Superior temporal gyrus (tissue), 1 donor: ENCODE measurements around the gene ATP9A.
A peak's percentile ranks its signal among the peaks of the same experiment; 100 is the strongest.
"Not testable (repeated sequence)": the region's sequence is repeated elsewhere in the genome, so short reads cannot be mapped to it uniquely, and the experiment has no call there.

ENCODE experiments used
- DNase-seq: peaks from one replicate; pipeline ENCODE4 v3.0.0-alpha.2; 2016; ENCODE audit errors: extremely low spot score

ATP9A gene

DNA sequence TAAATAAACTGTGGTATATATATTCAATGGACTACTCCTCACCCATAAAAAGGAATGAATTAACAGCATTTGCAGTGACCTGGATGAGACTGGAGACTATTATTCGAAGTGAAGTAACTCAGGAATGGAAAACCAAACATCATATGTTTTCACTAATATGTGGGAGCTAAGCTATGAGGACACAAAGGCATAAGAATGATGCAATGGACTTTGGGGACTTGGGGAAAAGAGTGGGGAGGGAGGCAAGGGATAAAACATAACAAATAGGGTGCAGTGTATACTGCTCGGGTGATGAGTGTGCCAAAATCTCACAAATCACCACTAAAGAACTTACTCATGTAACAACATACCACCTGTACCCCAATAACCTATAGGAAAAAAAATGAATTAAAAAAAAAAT lies 45.2 kb downstream of the ATP9A start:
- DNase-seq, result not testable (repeated sequence)

DNA sequence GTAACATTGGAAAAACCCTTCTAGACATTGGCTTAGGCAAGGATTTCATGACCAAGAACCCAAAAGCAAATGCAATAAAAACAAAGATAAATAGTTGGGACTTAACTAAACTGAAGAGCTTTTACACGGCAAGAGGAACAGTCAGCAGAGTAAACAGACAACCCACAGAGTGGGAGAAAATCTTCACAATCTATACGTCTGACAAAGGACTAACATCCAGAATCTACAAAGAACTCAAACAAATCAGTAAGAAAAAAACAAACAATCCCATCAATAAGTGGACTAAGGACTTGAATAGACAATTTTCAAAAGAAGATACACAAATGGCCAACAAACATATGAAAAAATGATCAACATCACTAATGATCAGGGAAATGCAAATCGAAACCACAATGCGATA lies 45.9 kb downstream of the ATP9A start:
- not testable (repeated sequence) for DNase-seq

GRCh38 chr20:51720854-51721253 lies 47.3 kb downstream of the ATP9A start:
- no peak for DNase-seq

DNA sequence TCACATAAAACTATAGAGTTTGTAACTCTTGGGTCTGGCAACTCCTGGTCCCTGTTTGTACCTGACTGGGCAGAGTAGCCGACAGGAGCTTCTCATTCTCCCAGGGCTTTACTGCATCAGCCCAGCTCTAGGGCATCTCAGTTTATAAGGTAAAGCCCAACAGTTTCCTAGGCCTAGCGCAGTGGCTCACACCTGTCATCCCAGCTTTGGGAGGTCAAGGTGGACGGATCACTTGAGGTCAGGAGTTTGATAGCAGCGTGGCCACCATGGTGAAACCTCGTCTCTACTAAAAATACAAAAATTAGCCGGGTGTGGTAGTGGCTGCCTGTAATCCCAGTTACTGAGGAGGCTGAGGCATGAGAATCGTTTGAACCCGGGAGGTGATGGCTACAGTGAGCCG lies 47.8 kb downstream of the ATP9A start:
- DNase-seq, result no peak

- no peak for DNase-seq
These were observed 52.4 kb downstream of the ATP9A start for GRCh38 chr20:51715856-51716185.

GRCh38 chr20:51715163-51715855 lies 52.9 kb downstream of the ATP9A start:
- DNase-seq, result no peak

DNA sequence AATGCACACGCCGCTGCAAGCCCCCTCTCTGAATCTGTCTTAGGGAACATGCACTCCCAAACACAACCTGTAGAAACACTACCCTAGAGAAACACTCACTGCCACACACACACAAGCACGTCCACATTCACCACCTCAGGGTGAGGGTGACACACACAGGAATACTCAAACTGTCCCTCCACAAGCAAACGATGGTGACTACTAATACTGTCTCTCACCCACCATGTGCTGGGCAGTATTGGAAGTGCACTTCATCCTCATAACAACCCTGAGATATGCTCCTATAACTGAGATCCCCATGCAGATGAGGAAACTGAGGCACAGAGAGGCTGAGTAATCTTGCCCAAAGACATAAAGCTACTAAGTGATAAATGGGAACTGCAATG lies 55.0 kb downstream of the ATP9A start:
- DNase-seq, result no peak

DNA sequence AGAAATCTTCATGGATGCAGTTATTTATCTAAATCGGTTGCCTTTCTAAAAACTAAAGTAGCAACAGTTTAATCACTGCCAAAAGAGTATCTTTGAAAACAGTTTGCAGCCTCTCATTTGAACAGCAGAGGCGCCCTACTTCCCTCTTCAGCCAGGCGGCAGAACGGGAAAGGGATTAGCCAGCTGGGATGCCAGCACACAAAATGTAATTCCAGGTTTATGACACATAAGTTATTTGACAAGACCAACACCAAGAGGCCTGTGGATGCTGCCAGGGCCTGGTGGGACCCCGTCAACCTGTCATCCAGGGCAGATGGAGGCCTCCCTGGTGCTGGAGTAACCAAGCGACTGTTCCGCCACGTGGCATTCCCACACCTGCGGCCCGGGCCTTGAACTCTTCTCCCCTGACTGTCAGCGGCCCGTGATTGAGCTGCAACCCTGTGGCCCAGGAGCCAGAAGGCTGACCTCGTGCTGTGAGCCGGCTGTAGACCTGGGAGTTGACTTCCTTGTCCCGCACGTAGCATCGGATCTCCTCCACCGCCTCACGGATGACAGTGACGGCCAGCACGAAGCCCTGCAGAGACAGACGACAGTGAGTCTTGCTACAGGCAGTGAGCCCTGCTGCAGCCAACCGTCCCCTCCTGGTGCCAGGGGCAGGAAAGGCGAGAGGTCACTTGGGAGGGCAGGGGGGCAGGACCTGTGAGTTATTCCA lies 55.5 kb downstream of the ATP9A start:
- peak; percentile 56 for DNase-seq

GRCh38 chr20:51711426-51711825 lies 56.8 kb downstream of the ATP9A start:
- no peak for DNase-seq

DNA sequence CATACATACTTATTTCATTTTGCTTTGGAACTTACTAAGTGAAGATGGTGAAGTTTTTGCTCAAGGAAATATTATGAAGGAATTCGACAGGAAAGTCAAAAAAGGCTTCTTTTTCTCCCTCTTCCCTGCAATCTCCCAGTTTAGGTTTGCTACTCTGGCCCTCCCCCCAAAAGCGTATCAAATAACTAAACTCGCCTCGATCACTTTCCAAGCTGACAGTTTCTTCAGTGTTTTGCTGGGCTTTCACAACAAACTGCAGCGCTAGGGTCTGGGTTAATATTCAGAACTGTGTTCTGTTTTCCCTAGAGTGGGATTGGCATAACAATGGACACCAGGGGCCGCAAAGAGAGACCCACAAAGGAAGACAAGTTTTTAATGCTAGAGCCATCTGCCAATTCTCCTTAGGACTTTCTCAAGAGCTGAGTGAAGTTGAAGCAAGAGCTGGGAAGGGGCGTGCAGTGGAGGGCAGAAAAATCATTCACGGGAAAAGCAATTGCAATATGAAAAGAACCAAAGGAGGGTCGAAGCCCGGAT lies 57.8 kb downstream of the ATP9A start:
- DNase-seq, result no peak

- DNase-seq, result no peak
These were observed 62.8 kb downstream of the ATP9A start for GRCh38 chr20:51705400-51705799.

DNA sequence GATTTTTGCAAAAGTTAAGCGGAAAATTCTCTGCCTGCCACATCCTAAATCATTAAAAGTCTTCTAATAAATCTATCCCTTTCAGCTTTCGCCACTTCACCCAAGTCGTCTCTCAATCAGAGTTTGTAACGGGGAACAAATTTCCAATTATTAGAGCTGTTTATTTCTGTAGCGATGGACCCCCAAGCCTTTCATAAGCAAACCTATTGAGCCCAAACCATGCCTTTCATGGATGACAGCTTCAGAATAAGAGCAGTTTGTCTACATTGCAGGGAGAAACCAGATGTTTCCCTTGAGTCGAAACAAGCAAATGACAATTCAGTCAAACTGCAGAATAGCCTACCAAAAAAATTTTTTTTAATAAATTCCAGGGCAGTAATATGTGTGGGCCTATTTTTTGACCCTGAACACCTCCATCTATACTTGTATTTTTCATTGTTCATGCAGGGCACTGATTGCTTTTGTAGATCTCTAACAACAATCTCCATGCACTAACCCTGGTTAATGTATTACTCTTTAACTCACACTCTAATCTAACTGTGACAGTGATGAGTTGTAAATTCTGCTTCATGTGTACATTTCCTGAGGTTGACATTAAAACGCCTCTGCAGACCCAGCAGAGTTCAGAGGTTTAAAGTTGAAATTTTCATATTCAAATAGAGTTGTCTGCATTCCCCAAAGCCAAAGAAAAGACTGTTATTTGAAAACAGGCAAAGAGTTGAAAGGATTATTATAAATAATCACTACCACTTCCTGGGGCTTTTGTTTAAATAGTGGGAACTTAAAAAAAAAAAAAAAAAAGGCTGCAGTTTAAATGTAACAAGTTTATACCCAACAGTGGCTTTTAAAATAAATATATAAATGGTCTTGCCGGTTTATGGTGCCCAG lies 64.5 kb downstream of the ATP9A start:
- no peak for DNase-seq

DNA sequence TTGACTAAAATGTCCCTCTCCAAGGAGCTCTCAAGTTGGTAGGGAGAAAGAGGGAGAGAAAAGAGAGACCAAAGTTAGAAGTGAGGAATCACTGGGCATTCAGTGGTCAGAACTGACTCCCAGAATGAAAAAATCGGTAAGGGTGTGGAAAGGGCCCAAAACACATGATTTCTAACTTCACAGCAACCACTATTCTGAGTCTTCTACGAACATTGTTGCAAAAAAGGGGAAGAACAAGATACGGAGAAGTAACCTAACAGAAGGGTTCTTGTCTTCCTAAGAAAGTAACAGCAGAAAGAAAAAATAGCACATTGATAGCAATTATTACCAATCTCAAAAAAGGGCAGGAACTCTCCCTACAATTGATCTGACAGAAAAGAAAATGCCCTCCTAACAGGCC lies 65.6 kb downstream of the ATP9A start:
- no peak for DNase-seq

- DNase-seq, result peak; percentile 76
These were observed 67.3 kb downstream of the ATP9A start for GRCh38 chr20:51700809-51701285.

DNA sequence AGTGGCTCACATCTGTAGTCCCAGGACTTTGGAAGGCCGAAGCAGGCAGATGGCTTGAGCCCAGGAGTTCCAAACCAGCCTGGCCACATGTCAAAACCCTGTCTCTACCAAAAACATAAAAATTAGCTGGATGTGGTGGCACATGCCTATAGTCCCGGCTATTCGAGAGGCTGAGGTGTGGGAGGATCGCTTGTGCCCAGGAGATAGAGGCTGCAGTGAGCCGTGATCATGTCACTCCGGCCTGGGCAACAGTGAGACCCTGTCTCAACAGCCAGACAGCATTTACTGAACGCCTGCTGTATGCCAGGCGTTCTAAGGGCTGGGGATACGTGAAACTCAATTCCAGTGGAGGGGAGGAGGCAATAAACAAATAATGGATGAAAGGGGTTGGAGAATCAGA lies 69.9 kb downstream of the ATP9A start:
- DNase-seq, result no peak

- DNase-seq, result no peak
These were observed 70.9 kb downstream of the ATP9A start for GRCh38 chr20:51697096-51697826.

DNA sequence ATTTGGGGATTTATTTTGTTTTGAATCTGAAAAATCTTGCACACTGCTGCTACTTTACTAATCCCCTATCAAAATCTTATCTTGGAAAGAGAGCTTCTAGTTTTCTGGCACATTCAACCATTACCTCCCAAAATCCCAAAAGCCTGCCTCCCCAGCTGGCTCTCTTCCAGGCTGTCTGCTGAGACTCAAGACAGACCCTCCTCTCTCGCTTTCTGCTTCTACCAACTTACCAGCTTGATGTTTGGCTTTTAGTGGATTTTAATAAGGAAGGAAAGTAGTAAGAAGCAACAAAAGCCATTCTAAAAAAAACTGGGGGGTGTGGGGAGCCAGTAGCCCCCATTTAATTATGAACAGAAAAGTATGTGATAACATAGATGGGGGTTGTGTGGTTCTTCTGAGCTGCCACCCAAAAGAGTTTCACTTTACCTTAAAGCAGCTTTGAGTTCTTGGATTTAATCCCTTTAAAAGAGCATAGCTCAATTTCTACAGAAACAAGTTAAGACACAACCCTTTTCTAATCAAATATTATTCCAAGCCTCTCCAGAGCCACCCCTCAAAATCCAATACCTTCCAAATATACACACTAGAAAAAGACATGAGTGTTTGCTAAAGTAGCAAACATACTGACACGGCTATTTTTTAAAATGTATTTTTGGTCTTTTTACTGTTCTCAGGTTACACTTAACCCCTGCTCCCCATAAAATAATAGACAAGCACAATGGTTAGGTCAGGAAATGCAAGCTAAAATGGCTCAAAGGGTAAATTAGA lies 71.7 kb downstream of the ATP9A start:
- DNase-seq, result no peak

- no peak for DNase-seq
These were observed 72.5 kb downstream of the ATP9A start for GRCh38 chr20:51695574-51696303.

GRCh38 chr20:51692806-51693400 lies 75.3 kb downstream of the ATP9A start:
- no peak for DNase-seq

GRCh38 chr20:51691703-51692102 lies 76.5 kb downstream of the ATP9A start:
- no peak for DNase-seq
